Karpas-422 (cell line): Measurements from ENCODE around the gene VARS2. TPM values are rescaled to one million over a fixed set of nuclear protein-coding genes. Genes with fewer than 3 reads are reported as not detected.

ENCODE experiments used
- DNase-seq: peaks from one replicate; pipeline ENCODE4 v3.0.0-alpha.2; 2015
- H2AFZ ChIP-seq: fragments of 200-600 bp; sonication (generic); 2 replicates; pipeline ENCODE4 v1.6.1; 2014; ENCODE audit warnings: antibody characterized with exemption, low read length, mixed read lengths
- H3K27ac ChIP-seq: fragments of 200-600 bp; sonication (generic); 2 replicates; pipeline ENCODE4 v1.5.1; 2014; ENCODE audit warnings: mild to moderate bottlenecking, low read length, moderate library complexity
- H3K27me3 ChIP-seq: fragments of 200-600 bp; sonication (generic); 2 replicates; pipeline ENCODE4 v1.6.1; 2014; ENCODE audit warnings: low read length, mixed read lengths
- H3K36me3 ChIP-seq: fragments of 200-600 bp; sonication (generic); 2 replicates; pipeline ENCODE4 v1.6.1; 2014; ENCODE audit warnings: low read length, mixed read lengths; ENCODE audit not compliant: insufficient read depth
- H3K4me1 ChIP-seq: fragments of 200-600 bp; sonication (generic); 2 replicates; pipeline ENCODE4 v1.6.1; 2014; ENCODE audit warnings: mild to moderate bottlenecking, low read length, mixed read lengths
- H3K4me2 ChIP-seq: fragments of 200-600 bp; sonication (generic); 2 replicates; pipeline ENCODE4 v1.6.1; 2014; ENCODE audit warnings: low read length, low read depth, mild to moderate bottlenecking; ENCODE audit not compliant: poor library complexity, severe bottlenecking
- H3K4me3 ChIP-seq: fragments of 200-600 bp; sonication (generic); 2 replicates; pipeline ENCODE4 v1.5.1; 2014; ENCODE audit warnings: mild to moderate bottlenecking, antibody characterized with exemption, low read length, mixed read lengths
- H3K79me2 ChIP-seq: fragments of 200-600 bp; sonication (generic); 2 replicates; pipeline ENCODE4 v1.6.1; 2014; ENCODE audit warnings: mild to moderate bottlenecking, low read length, mixed read lengths
- H3K9ac ChIP-seq: fragments of 200-600 bp; sonication (generic); 2 replicates; pipeline ENCODE4 v1.6.0; 2014; ENCODE audit warnings: low read length
- H3K9me2 ChIP-seq: fragments of 200-600 bp; sonication (generic), shearing (Covaris generic); replicated peaks from 2 replicates; pipeline ENCODE4 v1.6.0; 2014; ENCODE audit warnings: mild to moderate bottlenecking, low read length, moderate library complexity; ENCODE audit not compliant: insufficient read depth
- H3K9me3 ChIP-seq: fragments of 300-700, 200-600 bp; sonication (generic); 2 replicates; pipeline ENCODE4 v1.6.1; 2014; ENCODE audit warnings: low read length, mixed read lengths
- H4K20me1 ChIP-seq: fragments of 200-600 bp; sonication (generic); 2 replicates; pipeline ENCODE4 v1.6.1; 2014; ENCODE audit warnings: mild to moderate bottlenecking, antibody characterized with exemption, low read length, low read depth; ENCODE audit not compliant: insufficient read depth
- total RNA-seq: library from RNA; depleted of rRNA; stranded (reverse); fragments of >200 nt; shearing (Covaris generic); gene quantifications from 2 replicates; pipeline ENCODE4 v1.2.3, GENCODE V29; 2014; ENCODE audit warnings: low replicate concordance

Gene VARS2
- total RNA-seq, 1 experiment from 2014 or later: 42.3 TPM

- Histone ChIP-seq H3K27ac (no peak overlapping the region), H3K4me3 (no peak overlapping the region), H3K9me2 (no peaks in the 10 kb centered on the region), H2AFZ (no peak overlapping the region), H3K36me3 (no peaks in the 10 kb centered on the region), H4K20me1 (no peaks in the 10 kb centered on the region), H3K79me2 (no peaks in the 10 kb centered on the region), H3K4me2 (no peak overlapping the region), H3K4me1 (peaks cover 19% of the 10 kb centered on the region), H3K9ac (no peak overlapping the region), H3K27me3 (no peaks in the 10 kb centered on the region), H3K9me3 (no peaks in the 10 kb centered on the region)
- DNase-seq: no peak
These were observed 25.9 kb upstream of the VARS2 start for GRCh38 chr6:30887901-30888815.

- no peaks in the 10 kb centered on the region for H3K9me3 ChIP-seq
- H3K79me2 ChIP-seq: no peaks in the 10 kb centered on the region
- no peaks in the 10 kb centered on the region for H3K36me3 ChIP-seq
- H3K27ac ChIP-seq: no peak overlapping the region
- no peaks in the 10 kb centered on the region for H3K9me2 ChIP-seq
- no peaks in the 10 kb centered on the region for H4K20me1 ChIP-seq
- no peak overlapping the region for H2AFZ ChIP-seq
- H3K4me3 ChIP-seq: no peak overlapping the region
- no peak overlapping the region for H3K4me2 ChIP-seq
- no peak overlapping the region for H3K9ac ChIP-seq
- no peak for DNase-seq
- peaks cover 11% of the 10 kb centered on the region for H3K4me1 ChIP-seq
- H3K27me3 ChIP-seq: no peaks in the 10 kb centered on the region
These were observed 25.1 kb upstream of the VARS2 start for GRCh38 chr6:30888816-30889495.

- H4K20me1 ChIP-seq: no peaks in the 10 kb centered on the region
- H2AFZ ChIP-seq: no peak overlapping the region
- no peaks in the 10 kb centered on the region for H3K79me2 ChIP-seq
- H3K27me3 ChIP-seq: no peaks in the 10 kb centered on the region
- no peaks in the 10 kb centered on the region for H3K36me3 ChIP-seq
- H3K4me2 ChIP-seq: no peak overlapping the region
- H3K9me3 ChIP-seq: no peaks in the 10 kb centered on the region
- H3K4me3 ChIP-seq: no peak overlapping the region
- H3K9ac ChIP-seq: no peak overlapping the region
- no peak overlapping the region for H3K27ac ChIP-seq
- H3K9me2 ChIP-seq: no peaks in the 10 kb centered on the region
- peaks cover 7% of the 10 kb centered on the region for H3K4me1 ChIP-seq
- no peak for DNase-seq
These were observed 24.5 kb upstream of the VARS2 start for GRCh38 chr6:30889496-30889885.

GRCh38 chr6:30889921-30890645 lies 24.0 kb upstream of the VARS2 start:
- Histone ChIP-seq H4K20me1 (no peaks in the 10 kb centered on the region), H3K27ac (no peak overlapping the region), H3K79me2 (no peaks in the 10 kb centered on the region), H3K4me3 (no peak overlapping the region), H3K4me1 (peaks cover 1% of the 10 kb centered on the region), H3K4me2 (no peak overlapping the region), H2AFZ (no peak overlapping the region), H3K36me3 (no peaks in the 10 kb centered on the region), H3K9me2 (no peaks in the 10 kb centered on the region), H3K9me3 (no peaks in the 10 kb centered on the region), H3K27me3 (no peaks in the 10 kb centered on the region), H3K9ac (no peak overlapping the region)
- no peak for DNase-seq

GRCh38 chr6:30890646-30891449 lies 23.2 kb upstream of the VARS2 start:
- no peak overlapping the region for H3K9ac ChIP-seq
- H3K79me2 ChIP-seq: no peaks in the 10 kb centered on the region
- H3K9me2 ChIP-seq: no peaks in the 10 kb centered on the region
- no peaks in the 10 kb centered on the region for H3K36me3 ChIP-seq
- H3K4me3 ChIP-seq: no peak overlapping the region
- H3K4me2 ChIP-seq: no peak overlapping the region
- no peaks in the 10 kb centered on the region for H3K27me3 ChIP-seq
- H3K4me1 ChIP-seq: no peaks in the 10 kb centered on the region
- H4K20me1 ChIP-seq: no peaks in the 10 kb centered on the region
- H3K9me3 ChIP-seq: no peaks in the 10 kb centered on the region
- H2AFZ ChIP-seq: no peak overlapping the region
- H3K27ac ChIP-seq: no peak overlapping the region
- DNase-seq: no peak

- no peaks in the 10 kb centered on the region for H4K20me1 ChIP-seq
- H3K4me2 ChIP-seq: no peak overlapping the region
- DNase-seq: no peak
- no peak overlapping the region for H3K9ac ChIP-seq
- H3K9me3 ChIP-seq: no peaks in the 10 kb centered on the region
- H3K9me2 ChIP-seq: no peaks in the 10 kb centered on the region
- no peaks in the 10 kb centered on the region for H3K4me1 ChIP-seq
- no peak overlapping the region for H3K4me3 ChIP-seq
- no peak overlapping the region for H3K27ac ChIP-seq
- H2AFZ ChIP-seq: no peak overlapping the region
- H3K27me3 ChIP-seq: no peaks in the 10 kb centered on the region
- H3K36me3 ChIP-seq: no peaks in the 10 kb centered on the region
- H3K79me2 ChIP-seq: no peaks in the 10 kb centered on the region
These were observed 22.7 kb upstream of the VARS2 start for GRCh38 chr6:30891450-30891723.

- H4K20me1 ChIP-seq: no peaks in the 10 kb centered on the region
- no peaks in the 10 kb centered on the region for H3K79me2 ChIP-seq
- H3K9ac ChIP-seq: no peak overlapping the region
- H2AFZ ChIP-seq: no peak overlapping the region
- H3K4me2 ChIP-seq: no peak overlapping the region
- H3K27me3 ChIP-seq: no peaks in the 10 kb centered on the region
- H3K4me1 ChIP-seq: no peaks in the 10 kb centered on the region
- no peaks in the 10 kb centered on the region for H3K9me3 ChIP-seq
- no peak overlapping the region for H3K27ac ChIP-seq
- DNase-seq: no peak
- no peaks in the 10 kb centered on the region for H3K36me3 ChIP-seq
- no peak overlapping the region for H3K4me3 ChIP-seq
- H3K9me2 ChIP-seq: no peaks in the 10 kb centered on the region
These were observed 22.1 kb upstream of the VARS2 start for GRCh38 chr6:30891816-30892538.
